GF-D8 (cell line): ENCODE data around the gene DHRS7B.
A peak's percentile ranks its signal among the peaks of the same experiment; 100 is the strongest.
"Not testable (repeated sequence)": the region's sequence is repeated elsewhere in the genome, so short reads cannot be mapped to it uniquely, and the experiment has no call there.

ENCODE experiments used
- DNase-seq: peaks from one replicate; lab custom pipeline; 2025; lab: John Stamatoyannopoulos, UW

Gene DHRS7B

DNA sequence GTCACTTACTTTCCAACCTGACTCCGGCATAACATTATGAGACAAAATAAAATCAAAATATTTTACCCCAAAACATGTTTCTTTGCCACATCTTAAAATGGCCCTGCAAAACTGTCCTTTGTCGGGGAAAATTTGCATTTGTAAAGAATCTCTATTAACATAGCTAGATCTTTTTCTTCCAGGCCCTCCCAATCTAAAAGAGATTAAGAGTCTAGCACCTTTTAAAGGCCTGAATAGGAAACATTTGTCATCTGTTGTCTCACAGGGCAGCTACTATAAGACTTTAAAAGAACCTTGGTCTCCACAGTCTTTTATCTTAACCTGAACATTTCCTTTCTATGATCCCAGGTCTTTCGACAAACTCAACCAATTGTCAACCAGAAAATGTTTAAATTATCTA is 18.1 kb upstream of the DHRS7B start:
- no peak for DNase-seq

DNA sequence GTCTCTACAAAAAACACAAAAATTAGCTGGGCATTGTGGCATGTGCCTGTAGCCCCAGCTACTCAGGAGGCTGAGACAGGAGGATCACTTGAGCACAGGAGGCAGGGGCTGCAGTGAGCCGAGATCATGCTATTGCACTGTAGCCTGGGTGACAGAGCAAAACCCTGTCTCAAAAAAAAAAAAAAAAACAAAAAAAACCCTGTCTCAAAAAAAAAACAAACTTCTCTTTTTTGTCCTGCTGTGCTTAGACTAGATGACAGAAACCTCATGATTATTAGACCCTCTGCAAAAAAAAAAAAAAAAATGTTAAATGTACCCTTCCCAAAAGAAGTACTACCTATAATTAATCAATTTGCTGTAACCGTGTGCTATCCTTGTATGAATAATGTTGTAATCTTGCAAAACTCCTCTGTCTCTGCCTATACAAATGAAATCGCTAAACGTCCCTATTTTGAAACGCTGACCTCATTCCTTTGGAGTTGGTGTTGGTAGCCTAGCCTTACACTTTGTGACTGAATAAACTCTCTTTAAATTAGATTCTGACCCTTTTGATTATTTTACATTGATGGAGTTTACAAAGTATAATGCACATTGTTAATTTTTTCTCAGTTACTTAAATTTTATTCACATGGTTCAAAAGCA is 13.6 kb upstream of the DHRS7B start:
- no peak for DNase-seq

DNA sequence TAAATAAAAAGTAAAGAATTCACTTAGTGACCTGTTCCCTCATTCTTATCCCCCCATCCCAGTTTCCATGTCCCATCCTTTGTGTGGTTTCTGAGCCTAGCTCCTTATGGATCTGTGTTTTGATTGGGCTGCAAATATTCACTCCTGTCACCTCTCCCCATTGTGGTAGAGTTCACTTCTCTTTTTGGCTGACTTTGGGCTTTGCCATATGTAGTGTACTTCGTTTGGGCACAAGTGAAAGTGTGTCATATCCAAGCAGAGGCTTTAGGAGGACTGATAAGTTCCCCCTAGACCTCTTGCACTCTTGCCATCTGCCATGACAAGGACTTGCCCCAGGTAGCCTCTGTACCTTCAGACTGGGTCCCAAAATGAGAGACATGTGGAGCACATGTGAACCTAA is 13.0 kb upstream of the DHRS7B start:
- DNase-seq: no peak

DNA sequence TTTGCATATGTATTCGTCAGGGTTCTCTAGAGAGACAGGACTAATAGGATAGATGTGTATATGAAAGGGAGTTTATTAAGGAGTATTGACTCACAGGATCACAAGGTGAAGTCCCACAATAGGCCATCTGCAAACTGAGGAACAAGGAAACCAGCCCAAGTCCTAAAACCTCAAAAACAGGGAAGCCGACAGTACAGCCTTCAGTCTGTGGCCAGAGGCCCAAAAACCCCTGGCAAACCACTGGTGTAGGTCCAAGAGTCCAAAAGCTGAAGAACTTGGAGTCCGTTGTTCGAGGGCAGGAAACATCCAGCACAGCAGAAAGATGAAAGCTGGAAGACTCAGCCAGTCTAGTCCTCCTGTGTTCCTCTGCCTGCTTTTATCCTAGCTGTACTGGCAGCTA is 12.0 kb upstream of the DHRS7B start:
- DNase-seq: not testable (repeated sequence)

DNA sequence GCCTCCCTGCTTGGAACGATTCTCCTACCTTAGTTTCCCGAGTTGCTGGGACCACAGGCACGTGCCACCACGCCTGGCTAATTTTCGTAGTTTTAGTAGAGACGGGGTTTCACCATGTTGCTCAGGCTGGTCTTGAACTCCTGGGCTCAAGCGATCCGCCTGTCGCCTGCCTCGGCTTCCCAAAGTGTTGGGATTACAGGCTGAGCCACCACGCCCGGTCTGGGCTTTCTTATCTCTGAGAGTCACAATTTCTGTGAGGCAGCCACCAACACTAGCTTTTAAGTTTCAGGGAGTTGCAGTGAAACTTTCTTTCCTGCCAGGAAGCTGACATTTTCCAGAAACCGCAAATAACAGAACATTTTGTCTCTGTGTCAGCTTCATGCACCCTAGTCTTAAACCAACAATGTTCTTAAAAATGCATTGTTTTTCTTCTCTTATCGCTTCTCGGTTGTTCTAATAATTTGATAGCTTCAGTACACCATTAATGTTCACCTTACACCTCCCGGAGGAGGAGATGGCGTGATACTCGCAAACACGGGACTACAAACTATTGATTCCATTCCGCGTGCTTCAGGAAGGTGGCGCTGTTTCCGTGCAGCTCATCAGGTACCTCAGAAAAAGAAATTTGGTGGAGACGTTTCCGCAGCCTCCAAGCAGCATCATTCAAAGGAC is 7.4 kb upstream of the DHRS7B start:
- DNase-seq: no peak

DNA sequence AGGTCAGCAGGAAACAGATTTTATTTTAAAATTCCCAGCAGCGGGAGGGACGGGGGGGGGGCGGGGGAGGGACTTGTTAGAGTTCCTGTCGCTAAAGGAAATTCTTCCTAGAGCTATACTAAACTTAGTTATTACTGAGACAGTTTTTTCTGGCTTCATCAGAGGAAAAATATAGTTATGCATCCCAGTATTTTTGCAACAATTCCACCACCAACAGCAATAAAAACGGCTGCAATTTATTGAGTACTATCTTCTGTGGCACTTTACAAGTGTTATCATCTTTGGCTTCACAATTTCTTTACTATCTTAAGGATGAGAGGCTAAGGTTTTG is 6.9 kb upstream of the DHRS7B start:
- DNase-seq: no peak

DNA sequence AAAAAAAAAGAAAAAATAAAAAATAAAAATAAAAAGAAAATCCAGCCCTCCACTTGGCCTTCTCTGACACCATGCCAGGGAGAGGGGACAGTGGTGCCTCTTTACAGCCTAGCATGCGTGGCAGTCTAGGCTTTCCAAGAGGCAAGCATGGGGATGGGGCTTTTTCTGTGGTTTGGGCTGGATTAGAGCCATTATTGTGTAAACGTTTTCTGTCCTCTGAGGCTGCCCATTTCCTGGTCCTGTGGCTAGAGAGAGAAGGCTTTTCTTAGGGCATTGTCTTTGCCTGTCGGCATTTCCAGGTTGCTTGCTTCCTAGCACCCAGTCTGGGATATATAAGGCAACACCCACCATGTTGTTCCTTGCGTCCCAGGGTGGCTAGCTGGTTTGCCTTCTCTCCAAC is 2.7 kb upstream of the DHRS7B start:
- DNase-seq: peak; percentile 48

DNA sequence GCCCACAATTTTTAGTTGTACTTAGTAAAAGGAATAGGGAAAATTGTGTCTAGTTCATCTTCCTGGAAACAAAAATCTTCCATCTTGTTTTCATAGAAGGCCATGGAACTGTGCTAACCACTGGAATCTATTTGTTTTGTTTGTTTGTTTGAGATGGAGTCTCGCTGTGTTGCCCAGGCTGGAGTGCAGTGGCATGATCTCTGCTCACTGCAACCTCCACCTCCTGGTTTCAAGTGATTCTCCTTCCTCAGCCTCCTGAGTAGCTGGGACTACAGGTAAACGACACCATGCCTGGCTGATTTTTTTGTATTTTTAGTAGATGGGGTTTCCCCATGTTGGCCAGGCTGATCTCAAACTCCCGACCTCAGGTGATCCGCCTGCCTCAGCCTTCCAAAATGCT is 2.2 kb upstream of the DHRS7B start:
- not testable (repeated sequence) for DNase-seq

DNA sequence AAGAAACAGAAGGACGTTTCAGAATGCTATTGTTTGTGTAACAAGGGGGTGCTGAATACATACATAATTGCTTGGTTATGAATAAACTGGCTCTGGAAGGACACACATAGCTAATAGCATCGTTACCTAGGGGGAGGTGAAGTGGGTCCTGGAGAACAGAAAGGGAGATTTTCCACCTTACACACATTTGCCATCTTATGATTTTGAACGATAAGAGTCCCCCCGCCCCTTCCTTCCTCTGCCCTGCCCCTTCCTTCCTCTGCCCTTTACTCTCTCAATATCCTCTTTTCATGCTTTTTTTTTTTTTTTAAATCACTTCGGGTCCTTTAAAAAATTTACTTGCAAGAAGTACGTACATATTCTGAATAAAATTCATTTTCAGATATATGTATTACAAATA is 902 bp upstream of the DHRS7B start:
- peak; percentile 56 for DNase-seq

DNA sequence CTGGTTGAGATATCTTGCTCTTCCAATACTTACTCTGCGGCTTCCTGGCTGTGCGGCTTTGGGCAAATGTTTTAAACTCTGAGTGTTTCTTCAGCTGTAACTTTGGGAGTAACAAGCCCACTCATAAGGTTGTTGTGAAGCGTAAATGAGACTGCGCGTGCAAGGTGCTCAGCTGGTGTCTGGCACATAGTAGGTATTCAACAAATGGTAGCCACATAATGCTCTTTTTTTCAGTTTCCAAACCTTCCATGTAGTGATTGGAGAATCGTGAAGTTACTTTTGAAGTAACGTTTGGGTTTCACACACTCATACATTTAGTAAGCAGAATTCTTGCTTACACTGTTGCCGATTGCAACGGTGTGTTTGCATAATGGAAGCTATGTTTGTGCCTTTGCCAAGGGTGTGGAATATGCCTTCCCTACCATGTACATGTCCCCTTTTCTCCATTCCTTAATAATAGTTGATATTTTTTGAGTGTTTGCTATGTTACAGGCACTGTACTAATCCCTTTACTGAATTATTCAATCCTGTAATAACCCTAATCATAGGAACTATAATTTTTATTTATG is 829 bp downstream of the DHRS7B start:
- no peak for DNase-seq

DNA sequence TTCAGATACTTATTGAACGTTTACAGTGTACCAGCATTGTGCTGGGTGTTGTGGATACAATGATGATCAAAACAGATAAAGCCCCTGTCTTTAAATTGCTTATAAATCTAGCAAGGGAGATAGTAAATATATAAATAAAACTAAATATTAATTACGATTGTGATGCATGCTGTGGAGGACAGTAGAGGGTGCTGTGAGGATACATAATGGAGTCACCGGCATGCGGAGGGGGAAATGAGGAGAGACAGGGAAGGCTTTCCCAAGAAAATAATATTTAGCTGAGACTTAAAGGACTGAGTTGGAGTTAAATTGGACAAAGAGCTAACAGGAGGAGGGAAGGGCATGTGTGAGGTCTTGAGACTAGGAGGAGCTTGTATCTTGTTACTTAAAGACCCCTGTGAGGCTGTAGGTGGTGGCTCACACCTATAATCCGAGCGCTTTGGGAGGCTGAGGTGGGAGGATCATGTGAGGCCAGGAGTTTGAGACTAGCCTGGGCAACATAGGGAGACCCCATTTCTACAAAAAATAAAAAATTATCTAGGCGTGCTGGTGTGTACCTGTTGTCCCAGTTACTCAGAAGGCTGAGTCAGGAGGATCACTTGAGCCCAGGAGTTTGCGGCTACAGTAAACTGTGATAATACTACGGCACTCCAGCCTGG is 2.4 kb downstream of the DHRS7B start:
- DNase-seq: no peak

DNA sequence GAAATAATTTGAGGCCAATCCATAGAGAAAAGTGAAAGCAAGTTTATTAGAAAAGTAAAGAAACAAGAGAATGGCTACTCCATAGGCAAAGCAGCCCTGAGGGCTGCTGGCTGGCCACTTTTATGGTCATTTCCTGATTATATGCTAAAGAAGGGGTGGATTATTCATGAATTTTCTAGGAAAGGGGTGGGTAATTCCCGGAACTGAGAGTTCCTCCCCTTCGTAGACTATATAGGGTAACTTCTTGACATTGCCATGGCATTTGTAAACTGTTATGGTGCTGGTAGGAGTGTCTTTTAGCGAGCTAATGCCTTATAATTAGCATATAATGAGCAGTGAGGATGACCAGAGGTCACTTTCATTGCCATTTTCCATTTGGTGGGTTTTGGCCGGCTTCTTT is 4.4 kb downstream of the DHRS7B start:
- no peak for DNase-seq

DNA sequence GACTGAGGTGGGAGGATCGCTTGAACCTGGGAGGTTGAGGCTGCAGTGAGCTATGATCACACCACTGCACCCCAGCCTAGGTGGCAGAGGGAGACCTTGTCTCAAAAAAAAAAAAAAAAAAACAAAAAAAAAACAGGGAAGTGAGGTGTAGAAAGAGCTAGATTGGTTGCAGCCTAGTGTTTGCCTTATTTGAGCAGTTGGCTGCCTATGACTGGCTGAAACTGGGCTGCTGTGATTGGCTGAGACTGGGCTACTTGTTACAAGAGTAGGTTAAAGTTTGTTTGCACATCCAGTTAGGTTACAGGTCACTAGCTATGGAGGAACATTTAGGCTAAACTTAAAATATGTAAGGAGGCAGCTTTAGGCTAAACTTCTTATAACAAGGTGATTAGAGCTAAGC is 5.7 kb downstream of the DHRS7B start:
- DNase-seq: no peak

DNA sequence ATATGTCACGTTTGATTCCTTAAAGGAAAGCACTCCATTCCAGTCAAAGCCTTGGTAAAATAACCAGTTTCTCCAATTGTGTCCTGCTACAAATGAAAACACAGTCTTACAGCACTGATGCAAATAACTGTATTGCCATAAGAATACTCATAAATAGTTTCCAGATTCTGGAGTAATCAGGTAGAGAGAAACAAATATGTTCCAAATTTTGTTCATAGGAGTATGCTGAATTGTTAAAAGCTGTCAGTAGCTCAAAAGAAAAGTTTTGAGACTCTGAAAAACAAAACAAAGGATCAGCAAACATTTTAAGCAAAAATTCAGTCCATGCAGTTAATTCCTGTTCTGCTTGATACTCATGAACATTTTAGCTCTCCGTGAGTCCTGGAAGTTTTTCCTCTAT is 7.8 kb downstream of the DHRS7B start:
- no peak for DNase-seq

DNA sequence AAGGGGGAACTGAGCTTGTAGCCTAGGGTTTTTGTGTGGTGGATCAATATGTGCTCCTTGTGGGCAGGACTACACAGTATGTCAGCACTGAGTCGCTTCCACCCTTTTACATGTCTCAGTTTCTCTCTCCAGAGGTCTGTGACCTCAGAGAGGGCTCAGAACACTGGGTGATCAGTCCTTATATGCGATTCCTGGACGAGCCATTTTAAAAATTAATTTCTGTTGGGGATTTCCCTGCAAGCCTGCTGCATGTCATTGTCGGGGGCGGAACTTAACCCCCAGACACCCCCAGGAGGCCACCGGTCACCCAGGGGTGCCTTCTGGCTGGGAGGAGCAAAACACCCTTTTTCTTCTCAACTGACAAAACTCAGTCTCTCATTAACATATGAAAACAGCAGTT is 14.1 kb downstream of the DHRS7B start:
- DNase-seq: no peak

DNA sequence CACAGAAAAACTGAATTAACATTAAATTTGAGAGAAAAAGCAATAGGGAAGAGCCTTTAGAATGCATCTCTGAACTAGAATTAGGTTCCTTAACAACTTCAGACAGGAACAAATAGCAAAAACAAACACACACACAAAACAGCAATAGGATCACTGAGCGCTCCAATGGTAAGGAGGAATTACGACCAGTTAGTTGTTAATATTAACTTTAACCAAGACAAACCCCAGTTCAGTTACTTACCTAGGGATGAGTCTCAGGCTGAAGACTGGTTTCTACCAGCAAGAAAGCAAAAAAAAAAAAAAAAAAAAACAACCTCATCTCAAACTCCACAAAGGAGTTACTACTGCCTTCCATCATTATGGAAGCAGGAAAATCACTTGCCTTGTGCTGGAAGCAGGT is 14.6 kb downstream of the DHRS7B start:
- DNase-seq: no peak

DNA sequence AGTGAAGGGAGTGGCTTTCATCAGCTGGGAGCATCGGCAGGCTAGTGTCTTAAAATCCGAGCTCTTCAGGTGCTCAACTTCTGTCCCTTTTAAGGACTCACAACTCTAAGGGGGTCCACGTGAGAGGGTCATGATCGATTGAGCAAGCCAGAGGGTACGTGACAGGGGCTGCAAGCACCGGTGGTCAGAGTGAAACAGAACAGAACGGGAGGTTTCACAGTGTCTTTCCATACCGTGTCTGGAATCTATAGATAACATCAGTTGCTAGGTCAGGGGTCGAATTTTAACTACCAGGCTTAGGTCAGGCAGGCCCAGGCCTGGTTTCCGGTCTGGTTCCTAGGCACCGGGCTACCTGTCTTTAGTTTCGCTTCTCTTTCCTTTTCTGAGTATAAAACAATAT is 15.3 kb downstream of the DHRS7B start:
- DNase-seq: not testable (repeated sequence)

DNA sequence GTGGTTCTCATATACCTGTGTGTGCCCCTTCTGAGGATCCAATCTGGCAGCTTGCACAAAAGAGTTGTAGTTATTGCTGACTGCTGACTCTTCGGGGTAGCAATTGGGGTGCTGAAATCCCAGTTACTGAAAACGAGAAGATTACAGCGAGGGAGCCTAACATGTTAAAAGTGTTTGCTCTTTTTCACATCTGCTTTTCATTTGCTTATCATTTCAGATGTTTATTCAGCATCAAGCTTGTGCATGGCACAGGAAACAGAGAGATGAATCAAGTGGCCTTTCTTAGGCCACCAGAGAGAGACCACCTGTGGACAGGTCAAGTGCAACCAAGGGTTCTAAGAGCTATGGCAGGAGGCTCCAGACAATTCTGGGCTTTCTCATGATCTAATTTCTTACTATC is 16.9 kb downstream of the DHRS7B start:
- no peak for DNase-seq

DNA sequence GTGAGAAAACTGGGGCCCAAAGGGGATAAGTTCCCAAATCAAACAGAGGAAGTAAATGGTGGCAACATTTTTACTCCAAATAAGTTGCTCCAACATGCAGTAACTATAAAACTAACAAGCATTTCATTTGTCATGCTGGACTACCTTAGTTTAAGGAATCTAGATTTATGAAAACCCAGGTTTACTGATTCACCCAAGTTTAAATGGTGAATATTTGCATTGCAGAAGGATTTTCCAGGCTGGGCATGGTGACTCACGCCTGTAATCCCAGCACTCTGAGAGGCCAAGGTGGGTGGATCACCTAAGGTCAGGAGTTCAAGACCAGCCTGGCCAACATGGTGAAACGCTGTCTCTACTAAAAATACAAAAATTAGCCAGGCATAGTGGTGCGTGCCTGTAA is 17.5 kb downstream of the DHRS7B start:
- DNase-seq: not testable (repeated sequence)

DNA sequence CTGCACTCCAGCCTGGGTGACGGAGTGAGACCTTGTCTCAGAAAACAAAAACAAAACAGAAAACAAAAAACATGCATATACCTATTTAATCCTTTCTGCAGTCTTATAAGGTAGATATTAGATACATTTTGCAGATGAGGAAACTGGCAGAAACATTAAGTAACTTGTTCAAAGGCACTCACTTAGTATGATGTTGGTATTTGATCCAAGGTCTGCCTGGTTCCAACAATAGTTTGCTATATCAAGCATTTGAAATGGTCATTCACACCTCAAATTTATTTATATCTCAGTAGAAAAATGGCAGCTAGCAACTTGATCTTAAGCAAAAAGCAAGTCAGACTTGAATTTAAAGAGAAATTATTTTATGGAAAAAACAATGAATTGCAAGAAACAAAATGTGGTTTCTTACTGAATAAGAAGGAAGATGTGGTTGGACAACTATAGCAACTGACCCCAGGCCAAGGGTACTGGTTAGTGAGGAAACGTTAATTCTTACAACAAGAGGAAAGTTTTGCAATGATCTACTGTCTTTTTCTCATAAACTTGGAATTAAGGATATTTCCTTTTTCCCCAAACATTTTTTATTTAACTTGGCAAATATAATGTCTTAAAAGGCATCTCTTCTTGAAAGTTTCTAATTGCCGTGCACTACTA is 19.7 kb downstream of the DHRS7B start:
- DNase-seq: peak; percentile 76

DNA sequence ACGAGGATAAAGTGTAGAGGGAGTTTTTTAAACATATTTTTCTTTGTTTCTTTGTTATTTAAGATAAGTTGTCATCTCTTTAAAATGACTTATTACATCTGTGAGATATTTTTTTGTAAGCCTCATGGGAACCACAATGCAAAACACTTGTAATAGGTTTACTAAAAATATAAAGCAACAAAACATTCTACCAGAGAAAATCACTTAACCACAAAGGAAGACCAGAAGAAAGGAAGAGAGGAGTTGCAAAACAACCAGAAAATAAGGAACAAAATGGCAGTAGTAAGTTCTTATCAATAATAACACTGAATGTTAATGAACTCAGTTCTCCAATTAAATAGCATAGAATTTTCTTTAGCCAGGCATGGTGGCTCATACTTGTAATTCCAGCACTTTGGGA is 22.9 kb downstream of the DHRS7B start:
- peak; percentile 36 for DNase-seq

DNA sequence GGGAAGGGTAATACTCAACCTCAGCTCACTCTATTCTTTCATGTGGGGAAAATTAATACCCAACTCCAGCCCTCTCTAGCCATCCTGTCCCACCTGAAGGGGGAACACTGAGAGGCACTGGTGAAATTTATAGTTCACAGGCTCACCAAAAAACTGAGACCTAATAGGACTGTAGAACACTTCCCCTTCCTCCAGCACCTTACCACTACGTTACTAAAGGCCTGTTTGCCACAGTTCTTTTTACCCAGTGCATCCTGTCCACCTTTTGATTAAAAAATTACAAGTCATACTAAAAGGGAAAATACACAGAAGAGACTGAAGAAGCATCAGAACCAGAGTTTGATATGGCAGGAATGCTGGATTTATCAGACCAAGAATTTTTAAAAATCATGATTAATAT is 26.0 kb downstream of the DHRS7B start:
- no peak for DNase-seq
